Measurements from ENCODE around the gene HEATR3.

HEATR3 gene, protein sequence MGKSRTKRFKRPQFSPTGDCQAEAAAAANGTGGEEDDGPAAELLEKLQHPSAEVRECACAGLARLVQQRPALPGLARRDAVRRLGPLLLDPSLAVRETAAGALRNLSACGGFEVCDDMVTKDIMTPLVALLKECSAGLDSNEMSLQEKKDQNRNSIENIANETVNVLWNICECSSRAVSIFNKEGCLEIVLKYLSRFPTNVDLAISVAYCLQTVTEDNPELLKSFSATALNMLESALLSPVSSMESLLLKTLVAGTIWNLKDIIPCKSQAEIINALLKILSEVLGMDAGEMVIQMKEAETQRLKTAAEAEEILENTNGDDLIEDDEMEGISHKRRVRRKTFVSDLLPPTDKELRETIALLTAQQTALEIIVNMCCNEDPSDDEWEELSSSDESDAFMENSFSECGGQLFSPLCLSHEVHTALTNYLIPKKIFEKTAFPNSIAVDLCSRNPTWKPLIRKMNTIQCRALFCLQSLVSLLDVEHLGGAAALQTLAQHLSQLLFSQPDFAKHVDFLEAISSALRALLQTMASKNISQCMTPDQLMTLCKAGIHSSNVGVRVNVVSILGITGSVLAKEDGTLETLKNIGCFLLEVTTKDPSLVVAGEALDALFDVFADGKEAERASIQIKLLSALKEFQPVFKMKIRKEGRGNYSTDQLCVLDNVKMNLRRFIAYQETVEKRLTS
- 32.5 reads per million, percentile 58 among the genes with 10 or more reads in this experiment for total RNA-seq

GRCh38 chr16:50065624-50066481 lies at the start of gene HEATR3:
TSS of gene HEATR3 (plus strand) at chr16:50065970. CDS start at chr16:50066132, 162 bp downstream.
- peak; percentile 85 for DNase-seq

DNA sequence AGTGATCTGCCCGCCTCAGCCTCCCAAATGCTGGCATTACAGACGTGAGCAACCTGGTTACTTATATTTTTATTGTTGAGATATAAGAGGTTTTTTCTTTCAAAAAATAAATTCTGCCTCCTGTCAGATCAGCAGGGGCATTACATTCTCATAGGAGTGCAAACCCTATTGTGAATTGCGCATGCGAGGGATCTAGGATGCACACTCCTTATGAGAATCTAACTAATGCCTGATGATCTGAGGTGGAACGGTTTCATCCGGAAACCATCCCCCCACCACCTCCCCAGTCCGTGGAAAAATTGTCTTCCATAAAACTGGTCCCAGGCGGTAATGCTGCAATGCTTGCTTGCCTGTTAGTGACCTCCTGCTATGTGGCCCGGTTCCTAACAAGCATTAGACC lies 48.2 kb upstream of the HEATR3 start:
- no peak for DNase-seq

GRCh38 chr16:50021544-50021943 lies 44.2 kb upstream of the HEATR3 start:
- no peak for DNase-seq

DNA sequence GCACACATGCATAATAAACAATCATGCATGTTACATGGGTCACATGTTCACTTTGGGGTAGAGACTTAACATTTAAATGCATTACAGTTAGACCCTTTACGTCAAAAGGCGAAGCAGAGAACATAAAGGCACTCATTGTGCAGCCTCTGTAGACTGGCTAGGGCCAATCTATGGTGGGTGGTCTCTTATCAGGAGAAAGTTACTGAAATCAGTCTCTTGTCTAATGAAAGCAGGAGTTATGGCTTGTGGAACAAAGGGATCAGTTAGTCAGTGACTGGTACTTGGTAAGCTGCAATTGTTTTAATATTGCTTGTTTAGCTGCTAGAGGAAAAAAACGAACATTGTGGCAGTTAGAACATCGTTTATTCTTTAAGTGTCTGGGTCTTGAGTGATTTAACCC lies 42.1 kb upstream of the HEATR3 start:
- DNase-seq: no peak

DNA sequence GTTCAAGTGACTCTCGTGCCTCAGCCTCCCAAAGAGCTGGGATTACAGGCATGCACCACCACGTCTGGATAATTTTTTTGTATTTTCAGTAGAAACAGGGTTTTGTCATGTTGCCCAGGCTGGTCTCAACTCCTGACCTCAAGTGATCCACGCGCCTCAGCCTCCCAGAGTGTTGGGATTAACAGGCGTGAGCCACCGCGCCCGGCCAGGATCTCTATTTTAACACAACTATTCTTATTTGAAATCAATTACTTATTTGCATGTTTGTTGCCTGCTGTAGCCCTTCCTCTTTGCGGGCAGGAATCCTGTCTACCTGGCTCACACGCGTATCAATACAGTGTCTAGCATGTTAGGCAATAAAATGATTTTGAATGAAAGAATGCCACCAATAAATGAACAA lies 41.6 kb upstream of the HEATR3 start:
- no peak for DNase-seq

DNA sequence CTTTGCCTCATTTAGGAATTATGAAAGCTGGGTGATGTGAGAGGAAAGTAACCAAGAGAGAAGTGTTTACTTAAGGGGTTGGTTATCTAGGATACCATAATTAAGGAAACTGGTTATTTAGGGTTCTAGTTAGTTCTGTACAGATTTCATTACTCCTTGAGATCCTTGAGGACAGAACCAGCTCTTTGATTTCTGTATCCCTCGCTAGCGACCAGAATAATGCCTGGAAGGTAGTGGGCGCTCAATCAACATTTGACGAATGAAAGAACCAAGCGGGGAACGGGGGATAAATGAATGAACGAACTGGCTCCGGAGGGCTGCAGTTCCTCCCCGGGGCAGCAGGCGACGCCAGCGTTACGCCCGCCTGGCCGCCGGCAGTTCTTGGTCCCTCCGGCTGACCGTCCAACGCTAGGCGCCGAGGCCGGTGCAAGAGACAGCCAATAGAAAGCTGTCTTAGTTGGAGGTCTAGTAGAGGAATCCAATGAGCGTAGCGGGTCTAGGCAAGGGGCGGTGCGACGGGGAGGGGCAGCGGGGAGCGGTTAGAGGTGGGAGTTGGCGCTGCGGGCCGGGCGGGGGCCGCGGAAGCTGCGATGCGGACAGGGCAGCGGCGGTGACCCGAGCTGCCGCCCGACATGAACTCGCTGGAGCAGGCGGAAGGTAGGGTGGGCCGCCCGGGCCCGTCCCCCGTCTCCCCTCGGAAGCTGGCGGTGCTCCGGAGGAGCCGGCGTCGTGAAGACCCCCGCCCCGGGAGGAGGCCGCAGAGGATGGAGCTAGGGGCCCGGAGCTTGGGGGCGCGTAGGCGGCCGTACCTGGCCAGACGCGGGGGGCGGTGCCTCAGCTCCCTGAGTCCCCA lies 40.9 kb upstream of the HEATR3 start, which contains the start of gene CNEP1R1:
CNEP1R1 (plus strand) TSS at position 542 of the 853 bp plus-strand sequence; CDS start at position 633, 91 bp downstream.
- DNase-seq: peak; percentile 85

DNA sequence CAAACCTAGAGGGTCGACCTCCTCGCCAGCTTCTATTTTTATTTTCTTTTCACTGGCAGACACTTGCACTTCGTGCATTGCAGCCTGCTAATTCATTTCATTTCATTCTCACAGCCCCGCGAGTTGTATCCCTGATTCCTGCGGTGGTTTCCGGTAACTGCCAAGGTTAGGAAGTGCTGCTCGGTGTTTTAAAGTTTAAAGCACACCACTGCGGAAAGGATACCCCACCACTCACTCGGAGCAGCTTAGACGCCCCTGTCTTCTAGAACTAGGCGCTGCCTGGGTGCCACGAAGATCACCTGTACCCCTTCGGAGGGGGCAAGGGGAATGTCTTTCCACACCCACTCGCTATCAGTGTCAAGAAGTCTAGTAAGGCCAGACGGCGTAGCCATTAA lies 40.2 kb upstream of the HEATR3 start:
- peak; percentile 16 for DNase-seq

- no peak for DNase-seq
These were observed 37.9 kb upstream of the HEATR3 start for GRCh38 chr16:50027829-50028228.

- no peak for DNase-seq
These were observed 30.2 kb upstream of the HEATR3 start for GRCh38 chr16:50035468-50035992.

DNA sequence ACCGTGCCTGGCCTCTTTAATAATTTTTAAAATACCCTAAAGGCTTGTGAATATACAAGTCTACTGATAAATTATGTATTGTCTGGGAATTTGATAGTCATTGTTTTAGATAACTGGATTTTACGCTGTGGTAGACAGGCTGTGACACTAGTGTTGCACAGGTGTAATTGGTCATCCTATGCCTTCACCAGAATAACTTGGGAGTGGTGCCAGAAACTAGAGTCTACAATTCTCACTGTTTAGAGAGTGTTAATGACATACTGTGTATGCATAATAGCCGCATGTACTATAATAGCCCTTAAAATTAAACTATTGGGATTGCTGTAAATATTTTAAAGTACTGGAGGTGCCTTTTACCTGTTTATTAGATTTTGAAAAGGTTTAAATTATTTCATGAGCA lies 29.3 kb upstream of the HEATR3 start:
- no peak for DNase-seq

DNA sequence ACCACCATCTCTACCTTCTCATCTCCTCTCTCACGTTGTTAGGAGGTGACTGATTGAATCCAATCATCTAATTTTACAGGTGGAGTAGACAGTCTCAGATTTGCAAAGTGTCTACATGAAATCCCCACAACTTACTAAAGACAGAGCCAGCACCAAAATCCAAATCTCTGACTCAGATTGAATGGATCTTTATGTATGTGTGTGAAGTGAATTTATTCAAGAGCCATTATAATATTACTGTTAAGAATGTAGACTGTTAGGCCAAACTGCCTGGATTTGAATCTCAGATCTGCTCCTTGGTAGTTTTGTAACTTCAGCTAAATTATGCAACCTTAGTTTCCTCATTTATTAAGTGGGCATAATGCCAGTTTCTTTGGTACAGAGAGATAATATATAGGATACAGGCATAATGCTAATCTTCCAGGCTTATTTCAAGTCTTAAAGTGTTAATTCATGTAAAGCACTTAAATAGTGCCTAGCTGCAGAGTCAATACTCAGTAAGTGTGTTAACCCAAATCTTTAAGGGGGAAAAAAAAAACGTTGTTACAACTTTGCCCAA lies 28.0 kb upstream of the HEATR3 start:
- no peak for DNase-seq

GRCh38 chr16:50038286-50038685 lies 27.5 kb upstream of the HEATR3 start:
- no peak for DNase-seq

DNA sequence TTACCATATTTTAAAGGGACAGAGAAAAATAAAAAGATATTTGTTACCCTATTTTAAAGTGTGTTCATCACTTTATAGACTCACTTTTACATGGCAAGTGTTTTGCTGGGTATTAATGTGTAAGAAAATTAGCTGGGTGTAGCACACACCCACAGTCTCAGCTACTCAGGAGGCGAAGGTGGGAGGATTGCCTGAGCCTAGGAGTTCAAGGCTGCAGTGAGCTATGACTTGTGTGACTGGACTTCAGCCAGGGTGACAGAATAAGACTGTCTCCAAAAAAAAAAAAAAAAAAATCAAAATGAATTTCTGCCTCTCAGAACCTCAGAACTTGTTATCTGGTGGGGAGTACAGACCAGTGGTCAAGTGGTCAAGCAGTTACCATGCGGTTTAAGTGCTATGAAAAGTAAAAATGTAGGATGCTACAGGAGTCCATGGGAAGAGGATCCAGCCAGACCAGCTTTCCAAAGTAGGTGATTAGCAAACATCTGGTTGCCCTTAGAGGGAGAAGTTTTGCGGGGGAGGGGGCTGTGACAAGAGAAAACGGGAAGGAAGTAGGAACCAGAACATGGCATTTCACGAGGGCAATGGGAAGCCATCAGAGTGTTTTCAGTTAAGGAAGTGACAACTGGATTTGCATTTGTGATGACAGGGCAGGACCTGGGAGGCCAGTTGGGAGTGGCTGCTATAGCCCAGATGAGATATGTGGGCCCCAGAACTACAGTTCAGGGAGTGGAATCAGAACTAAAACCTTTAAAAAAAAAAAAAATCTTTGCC lies 26.8 kb upstream of the HEATR3 start:
- no peak for DNase-seq

GRCh38 chr16:50040018-50040417 lies 25.8 kb upstream of the HEATR3 start:
- no peak for DNase-seq

- no peak for DNase-seq
These were observed 25.1 kb upstream of the HEATR3 start for GRCh38 chr16:50040710-50041109.

- no peak for DNase-seq
These were observed 22.4 kb upstream of the HEATR3 start for GRCh38 chr16:50043358-50043757.

DNA sequence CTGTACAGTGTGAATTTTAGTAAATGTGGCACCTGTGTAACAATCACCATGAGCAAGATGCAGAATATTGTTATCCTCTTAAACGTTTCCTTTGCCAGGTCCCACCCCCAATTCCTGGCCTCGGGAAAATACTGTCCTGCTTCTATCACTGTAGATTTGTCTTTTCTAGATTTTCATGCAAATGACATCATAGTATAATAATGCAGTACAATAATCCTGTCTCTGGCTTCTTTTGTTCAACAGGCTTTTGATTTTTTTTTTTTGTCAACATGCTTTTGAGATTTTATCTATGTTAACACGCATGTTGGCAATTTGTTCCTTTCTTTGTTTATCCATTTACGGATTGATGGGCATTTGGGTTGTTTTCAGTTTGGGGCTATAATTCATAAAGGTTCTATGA lies 20.4 kb upstream of the HEATR3 start:
- DNase-seq: no peak

DNA sequence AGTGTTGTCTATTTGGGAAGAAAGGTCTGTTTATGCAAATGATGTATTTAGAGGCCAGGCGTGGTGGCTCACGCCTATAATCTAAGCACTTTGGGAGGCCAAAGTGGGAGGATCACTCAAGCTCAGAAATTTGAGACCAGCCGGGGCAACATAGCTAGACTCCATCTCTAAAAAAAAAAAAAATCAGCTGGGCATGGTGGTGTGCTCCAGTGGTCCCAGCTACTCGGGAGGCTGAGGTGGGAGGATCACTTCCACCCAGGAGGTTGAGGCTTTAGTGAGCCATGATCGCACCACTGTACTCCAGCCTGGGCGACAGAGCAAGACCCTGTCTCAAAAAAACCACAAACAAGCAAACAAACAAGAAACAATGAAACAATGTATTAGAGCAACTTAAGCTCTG lies 18.9 kb upstream of the HEATR3 start:
- DNase-seq: no peak

DNA sequence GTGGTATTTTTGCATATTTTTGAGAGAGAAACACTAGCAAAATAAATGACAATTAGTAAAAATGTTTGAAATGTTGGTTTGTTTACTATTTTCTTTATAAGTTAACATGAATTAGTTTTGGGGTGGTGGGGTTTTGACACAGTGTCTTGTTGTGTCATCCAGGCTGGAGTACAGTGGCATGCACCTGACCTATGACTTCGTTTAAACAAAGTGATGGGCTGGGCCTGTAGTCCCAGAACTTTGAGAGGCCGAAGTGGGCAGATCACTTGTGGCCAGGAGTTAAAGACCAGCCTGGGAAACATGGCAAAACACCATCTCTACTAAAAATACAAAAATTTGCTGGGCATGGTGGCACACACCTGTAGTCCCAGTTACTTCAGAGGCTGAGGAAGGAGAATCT lies 17.9 kb upstream of the HEATR3 start:
- DNase-seq: no peak

DNA sequence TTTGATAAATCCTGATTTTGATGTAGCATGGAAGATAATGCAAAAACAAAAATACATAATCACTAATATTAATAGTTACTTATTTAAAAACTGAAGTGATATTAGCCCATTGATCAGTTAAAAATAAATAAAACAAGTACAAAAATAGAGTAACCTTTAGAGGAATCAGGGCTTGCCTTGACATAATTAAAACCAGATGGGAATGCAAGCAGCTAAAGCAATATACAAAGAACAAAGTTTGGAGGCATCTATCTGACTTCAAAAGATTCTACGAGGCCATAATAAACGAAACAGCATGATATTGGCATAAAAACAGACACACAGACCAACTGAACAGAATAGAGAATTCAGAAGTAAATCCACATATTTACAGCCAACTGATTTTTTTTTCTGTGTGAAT lies 15.0 kb upstream of the HEATR3 start:
- DNase-seq: no peak

DNA sequence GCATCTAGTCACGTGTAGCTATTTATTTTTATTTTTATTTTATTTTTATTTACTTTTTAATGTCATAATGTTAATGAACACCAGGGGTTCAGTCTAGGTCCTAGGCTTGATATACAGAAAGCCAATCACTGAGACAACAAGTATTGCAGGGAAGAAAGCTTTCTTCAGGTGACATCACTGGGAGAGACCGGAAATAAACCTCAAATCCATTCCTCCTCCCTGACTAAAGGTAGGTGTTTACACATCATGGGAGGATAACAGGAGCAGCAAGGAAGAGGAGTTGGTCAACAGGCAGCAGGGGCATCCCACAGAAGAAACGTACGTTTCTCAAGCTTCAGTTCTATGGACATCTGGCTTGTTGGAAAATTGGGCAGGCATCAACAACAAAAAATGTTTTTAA lies 9.5 kb upstream of the HEATR3 start:
- DNase-seq: no peak

All from effector CD4-positive, alpha-beta T cell (primary cell).